HG03159 (cell line): ENCODE measurements around the gene HOXA6.

Experiments used
- ATAC-seq: cut with Tn5 transposase; IDR thresholded peaks from one replicate; pipeline ENCODE4 v1.9.1; 2021; ENCODE audit warnings: mild to moderate bottlenecking, moderate library complexity; ENCODE audit not compliant: unreplicated experiment

The HOXA6 gene

GRCh38 chr7:27125986-27126394 lies 21.6 kb downstream of the HOXA6 start:
- ATAC-seq: no peak

GRCh38 chr7:27124902-27125689 lies 22.5 kb downstream of the HOXA6 start:
- ATAC-seq: no peak

- ATAC-seq: no peak
Observed at GRCh38 chr7:27124096-27124901, 23.3 kb downstream of the HOXA6 start.

DNA sequence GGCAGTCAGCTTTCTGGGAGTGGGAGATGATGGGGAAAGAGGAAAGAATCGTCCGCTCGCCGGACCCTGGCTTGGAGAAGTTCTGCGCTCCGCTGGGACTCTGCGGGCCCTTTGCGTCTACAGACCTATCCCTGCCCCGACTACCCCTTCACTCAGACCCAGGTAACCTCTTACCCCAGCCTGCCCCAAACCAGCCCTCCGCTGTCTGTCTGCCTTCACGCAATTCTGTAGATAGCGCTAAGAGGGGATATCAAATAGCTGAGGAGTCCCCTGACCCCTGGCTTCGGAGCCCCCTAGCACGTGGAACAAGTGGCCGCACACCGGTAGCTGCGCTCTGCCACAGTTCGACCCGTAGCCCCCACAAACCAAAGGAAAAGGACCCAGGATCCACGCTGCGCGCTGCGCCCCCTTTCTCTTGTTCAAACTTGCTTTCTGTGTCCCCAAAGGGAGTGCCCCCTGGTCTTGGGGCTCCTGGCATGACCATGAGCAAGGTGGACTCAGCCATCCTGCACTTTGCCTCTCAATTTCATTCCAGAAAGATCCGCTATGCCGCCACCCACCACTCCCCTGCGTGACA lies 24.0 kb downstream of the HOXA6 start:
- ATAC-seq: no peak

GRCh38 chr7:27123007-27123476 lies 24.5 kb downstream of the HOXA6 start:
- no peak for ATAC-seq

- ATAC-seq: no peak
Observed at GRCh38 chr7:27122077-27122910, 25.3 kb downstream of the HOXA6 start.

DNA sequence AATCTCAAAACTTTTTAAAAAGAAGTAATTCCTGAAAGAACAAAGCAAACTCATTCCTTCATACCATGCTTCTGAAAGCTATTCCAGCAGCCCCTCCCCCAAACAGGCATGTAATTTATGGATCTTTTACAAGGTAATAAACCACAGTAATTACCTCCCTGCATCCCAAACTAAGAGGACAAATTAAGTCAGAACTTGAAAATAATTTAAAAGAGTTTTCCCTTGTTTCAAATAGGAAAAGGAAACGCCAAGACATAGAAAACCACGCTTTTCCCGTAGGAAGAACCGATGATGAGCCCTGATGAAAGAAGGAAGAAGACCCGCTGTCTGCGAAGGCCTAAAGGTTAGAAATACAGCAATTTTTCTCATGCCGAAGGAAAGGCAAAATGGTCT lies 25.9 kb downstream of the HOXA6 start:
- ATAC-seq: no peak

- no peak for ATAC-seq
Observed at GRCh38 chr7:27119412-27119911, 28.1 kb downstream of the HOXA6 start.

DNA sequence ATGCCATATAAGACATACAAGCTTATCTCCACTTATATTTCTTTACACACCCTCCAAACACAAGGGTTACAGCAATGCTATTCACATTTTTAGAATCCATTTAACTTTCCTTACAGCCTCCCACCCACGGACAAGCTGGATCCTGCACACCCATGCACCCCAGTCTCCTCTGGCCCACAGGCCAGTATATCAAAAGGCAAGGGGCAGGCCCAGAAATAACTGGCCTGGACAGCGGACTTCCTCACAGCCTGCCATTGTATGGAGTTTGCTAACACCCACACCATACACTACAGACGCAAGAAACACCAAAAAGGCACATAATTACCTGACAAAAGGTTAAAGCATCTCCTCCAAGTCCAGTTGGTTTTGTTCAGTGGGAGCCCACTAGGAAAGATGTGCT lies 29.0 kb downstream of the HOXA6 start:
- no peak for ATAC-seq

DNA sequence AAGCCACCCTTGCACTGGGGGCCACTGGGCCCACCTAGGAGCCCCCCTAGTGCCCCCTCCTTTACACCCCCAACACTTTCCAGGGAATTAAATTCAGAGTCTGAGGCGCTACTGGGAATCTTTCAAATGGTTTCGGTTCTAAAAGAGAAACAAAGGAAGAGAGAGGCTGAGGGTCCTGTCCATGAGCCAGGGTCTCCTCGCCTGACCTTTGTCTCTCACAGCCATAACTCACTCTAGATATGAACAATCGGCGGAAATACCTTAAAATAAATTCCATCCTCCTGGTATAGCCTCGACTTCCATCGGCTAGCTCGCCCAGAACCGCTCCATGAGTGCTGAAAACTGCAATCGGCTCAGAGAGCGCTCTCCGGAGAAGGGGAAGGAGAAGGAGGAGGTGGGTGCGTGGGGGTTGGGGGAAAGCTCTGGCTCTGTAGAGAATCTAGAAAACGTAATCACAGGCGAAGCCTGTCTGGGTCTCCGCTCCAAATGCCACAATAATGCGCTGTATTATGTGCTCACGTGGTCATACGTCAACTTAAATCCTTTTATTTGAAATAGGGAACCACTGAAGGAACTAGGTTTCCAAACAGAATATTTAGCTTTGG lies 29.6 kb downstream of the HOXA6 start:
- no peak for ATAC-seq

- ATAC-seq: no peak
Observed at GRCh38 chr7:27116962-27117886, 30.4 kb downstream of the HOXA6 start.

DNA sequence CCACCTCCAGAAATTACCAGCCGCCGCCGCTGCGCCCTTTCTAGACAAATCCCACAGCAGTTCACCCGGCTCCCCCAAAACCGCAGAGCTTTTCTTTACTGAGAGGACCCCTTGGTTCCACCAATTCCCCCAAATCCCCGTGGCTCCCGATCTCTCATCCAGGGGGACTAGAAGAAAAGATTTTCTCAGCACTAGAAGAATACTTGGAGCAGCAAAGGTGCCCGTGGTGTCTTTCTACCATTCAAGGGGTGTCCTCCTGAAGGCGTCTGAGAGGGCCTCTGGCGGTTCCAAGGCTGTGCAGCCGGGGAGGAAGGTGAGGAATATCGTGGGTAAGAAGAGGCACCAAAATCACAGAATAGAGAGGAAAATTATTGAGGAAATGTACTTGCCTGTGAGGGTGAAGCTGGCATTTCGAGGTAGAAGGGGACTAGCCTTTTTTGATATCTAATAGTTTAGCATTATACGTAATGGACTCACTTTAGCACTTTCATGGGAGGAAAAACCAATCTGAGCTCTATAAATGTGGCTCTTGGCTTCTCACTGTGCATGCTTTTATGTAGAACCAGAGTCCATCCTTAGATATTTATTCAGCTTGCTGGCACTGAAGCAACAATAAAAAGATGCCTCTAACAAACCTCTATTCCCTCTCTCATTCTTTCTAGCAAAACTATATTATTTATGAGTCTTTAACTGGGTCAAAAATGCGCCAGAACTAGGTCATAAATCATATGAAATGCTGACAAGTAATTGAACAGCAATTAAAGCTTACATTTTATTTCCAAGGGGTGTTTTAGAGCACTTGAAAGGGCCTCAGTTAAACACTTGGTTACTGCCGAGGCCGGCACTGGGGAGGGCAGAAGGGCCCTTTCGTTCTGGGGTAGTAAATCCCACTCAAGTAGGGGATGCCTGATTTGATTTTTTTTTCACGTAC lies 31.3 kb downstream of the HOXA6 start:
- ATAC-seq: no peak

- ATAC-seq: no peak
Observed at GRCh38 chr7:27115221-27116026, 32.1 kb downstream of the HOXA6 start.

DNA sequence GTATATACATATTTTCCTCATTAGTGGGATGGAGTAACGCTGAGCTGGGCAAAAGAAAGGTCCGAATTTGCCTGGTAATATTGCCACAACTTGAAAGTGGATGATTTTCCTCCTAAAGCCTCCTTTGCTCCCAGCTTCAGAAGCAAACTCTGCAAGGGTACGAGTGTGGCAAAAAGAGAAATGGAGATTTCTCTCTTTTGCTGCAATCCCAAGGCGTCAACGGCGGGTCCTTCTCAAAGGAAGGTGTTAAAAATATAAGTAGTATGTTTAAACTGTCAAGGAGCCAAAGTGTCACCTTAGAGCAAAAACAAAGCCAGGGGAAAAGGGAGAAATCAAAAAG lies 32.7 kb downstream of the HOXA6 start:
- no peak for ATAC-seq

GRCh38 chr7:27113991-27114769 lies 33.4 kb downstream of the HOXA6 start:
- ATAC-seq: no peak
